Measurements from ENCODE around the gene LAMA4.

DNA sequence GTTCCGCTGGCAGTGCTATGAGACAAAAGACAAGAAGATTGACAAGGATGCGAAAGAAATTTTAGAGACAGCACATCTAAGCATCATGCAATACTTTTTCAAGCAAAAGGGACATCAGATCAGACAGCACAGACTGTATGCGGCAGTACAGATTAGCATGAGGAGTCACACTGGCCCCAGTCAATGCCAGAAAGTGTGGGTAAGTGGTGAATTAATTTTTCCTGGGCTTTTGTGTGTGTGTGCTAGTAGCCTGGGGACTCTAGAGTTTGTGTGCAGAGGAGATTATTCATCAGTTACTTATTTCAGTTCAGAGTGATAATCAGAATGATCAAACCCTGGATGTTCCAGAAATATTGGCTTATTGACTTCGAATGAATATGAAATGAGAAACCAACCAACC, 47.2 kb downstream of the LAMA4 start:
- TF ChIP-seq, protein P1, sequence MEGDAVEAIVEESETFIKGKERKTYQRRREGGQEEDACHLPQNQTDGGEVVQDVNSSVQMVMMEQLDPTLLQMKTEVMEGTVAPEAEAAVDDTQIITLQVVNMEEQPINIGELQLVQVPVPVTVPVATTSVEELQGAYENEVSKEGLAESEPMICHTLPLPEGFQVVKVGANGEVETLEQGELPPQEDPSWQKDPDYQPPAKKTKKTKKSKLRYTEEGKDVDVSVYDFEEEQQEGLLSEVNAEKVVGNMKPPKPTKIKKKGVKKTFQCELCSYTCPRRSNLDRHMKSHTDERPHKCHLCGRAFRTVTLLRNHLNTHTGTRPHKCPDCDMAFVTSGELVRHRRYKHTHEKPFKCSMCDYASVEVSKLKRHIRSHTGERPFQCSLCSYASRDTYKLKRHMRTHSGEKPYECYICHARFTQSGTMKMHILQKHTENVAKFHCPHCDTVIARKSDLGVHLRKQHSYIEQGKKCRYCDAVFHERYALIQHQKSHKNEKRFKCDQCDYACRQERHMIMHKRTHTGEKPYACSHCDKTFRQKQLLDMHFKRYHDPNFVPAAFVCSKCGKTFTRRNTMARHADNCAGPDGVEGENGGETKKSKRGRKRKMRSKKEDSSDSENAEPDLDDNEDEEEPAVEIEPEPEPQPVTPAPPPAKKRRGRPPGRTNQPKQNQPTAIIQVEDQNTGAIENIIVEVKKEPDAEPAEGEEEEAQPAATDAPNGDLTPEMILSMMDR (conservative IDR thresholded peaks at IDR 0.05; ENCODE audit: low read depth, low read length) = no peak
- no peak for TF ChIP-seq EZH2phosphoT487 (IDR thresholded peaks at IDR 0.05; ENCODE audit: borderline replicate concordance, low read length)
- TF ChIP-seq EZH2 (IDR thresholded peaks at IDR 0.05; ENCODE audit: low read length, unreplicated experiment) = no peak
